ENCODE measurements around the gene RCAN2.

Gene RCAN2

DNA sequence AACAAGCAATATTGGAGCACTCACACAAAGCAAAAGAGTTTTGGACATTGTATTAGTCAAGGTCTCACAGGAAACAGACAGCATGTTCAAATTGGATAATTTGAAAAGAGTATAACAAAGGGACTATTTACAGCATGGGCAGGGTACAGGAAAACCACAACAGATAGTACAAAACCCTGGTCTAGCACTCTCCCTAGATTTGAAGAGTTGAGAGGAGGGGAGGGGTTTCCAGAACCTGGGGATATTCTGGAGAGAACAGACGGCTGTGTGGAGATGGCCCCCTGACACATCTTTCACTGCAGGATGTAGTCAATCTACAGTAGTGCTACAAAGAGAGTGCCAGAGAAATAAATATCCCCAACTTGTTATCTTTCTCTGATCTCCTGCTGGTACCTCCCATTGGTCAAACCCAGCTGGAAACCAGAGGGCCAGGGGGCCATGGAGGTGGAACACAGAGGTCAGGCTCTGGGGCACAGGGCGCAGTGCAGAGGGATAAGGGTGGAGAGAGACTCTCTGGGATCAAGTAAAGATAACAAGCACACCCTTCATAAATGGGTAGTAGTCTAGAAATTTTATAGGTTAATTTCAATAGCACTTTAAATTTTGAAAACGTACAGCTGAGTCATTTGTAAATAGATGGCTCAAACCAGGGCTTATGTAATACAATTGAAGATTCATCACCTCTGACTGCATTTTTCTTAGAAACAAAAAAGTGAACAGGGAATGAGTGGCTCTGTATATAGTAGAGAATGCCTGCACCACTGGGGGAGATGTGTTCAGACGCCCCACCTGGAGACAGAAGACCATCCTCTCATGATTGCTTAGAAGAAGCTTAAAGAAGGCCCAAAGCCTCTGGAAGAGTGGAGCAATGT, 25.7 kb downstream of the RCAN2 start:
- no peaks in the 10 kb centered on the region for H3K27me3 ChIP-seq (ENCODE audit: control insufficient read depth in 1 of 2, insufficient read depth in 2 of 2, low read length in 2 of 2)
- no peaks in the 10 kb centered on the region for H3K4me1 ChIP-seq (ENCODE audit: control insufficient read depth, insufficient read depth, low read length)
- H3K27ac ChIP-seq (ENCODE audit: low read length): no peak overlapping the region
- no peak overlapping the region for H3K4me3 ChIP-seq (ENCODE audit: low read length in 2 of 2)
- no peak overlapping the region for H3K9ac ChIP-seq (ENCODE audit: low read length in 2 of 2)
- no peaks in the 10 kb centered on the region for H3K36me3 ChIP-seq (ENCODE audit: control insufficient read depth in 2 of 2, insufficient read depth in 2 of 2, low read length in 2 of 2)
- no peaks in the 10 kb centered on the region for H3K9me3 ChIP-seq (ENCODE audit: control insufficient read depth in 2 of 2, low read length in 2 of 2)

DNA sequence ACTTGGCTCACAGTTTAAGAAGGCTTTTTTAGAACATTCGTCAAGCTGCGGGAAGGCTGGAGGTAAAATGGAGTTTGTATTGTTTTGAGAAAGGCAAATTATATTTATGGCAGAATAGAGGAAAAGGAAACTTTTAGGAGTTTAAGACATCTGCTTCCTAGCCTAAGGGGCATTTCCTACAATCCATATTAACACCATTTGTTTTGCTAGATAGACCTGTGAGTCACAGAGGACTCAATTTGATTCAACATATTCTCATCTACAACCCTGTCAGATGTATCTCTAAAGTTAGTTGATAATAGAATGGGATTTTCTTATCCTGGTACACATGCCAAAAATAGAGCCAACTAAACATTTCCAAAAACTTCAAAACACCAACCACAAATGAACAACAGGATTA, 35.0 kb downstream of the RCAN2 start:
- H3K4me3 ChIP-seq (ENCODE audit: low read length in 2 of 2): no peak overlapping the region
- H3K36me3 ChIP-seq (ENCODE audit: control insufficient read depth in 2 of 2, insufficient read depth in 2 of 2, low read length in 2 of 2): no peaks in the 10 kb centered on the region
- no peaks in the 10 kb centered on the region for H3K27me3 ChIP-seq (ENCODE audit: control insufficient read depth in 1 of 2, insufficient read depth in 2 of 2, low read length in 2 of 2)
- no peaks in the 10 kb centered on the region for H3K9me3 ChIP-seq (ENCODE audit: control insufficient read depth in 2 of 2, low read length in 2 of 2)
- no peak overlapping the region for H3K9ac ChIP-seq (ENCODE audit: low read length in 2 of 2)
- H3K4me1 ChIP-seq (ENCODE audit: control insufficient read depth, insufficient read depth, low read length): peaks cover 7% of the 10 kb centered on the region
- no peak overlapping the region for H3K27ac ChIP-seq (ENCODE audit: low read length)

DNA sequence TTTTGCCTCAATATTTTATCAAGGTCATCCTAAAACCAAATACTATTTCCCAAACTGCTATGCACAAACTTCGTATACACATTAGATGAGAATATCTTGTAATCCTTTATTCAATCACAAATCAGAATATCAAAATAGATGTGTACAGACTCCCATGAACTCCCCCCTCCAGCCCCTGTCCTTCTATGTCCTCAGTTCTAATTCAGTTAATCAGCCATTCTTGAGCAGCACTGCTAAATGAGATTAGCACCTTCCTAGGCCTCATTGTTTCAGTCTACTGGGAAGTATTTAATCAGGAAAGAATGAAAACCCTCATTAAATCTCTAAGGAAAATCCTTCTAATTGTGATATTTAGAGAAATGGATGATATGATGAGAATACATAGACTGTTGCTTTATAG, 36.6 kb downstream of the RCAN2 start:
- H3K27ac ChIP-seq (ENCODE audit: low read length): no peak overlapping the region
- H3K9ac ChIP-seq (ENCODE audit: low read length in 2 of 2): no peak overlapping the region
- no peak overlapping the region for H3K4me3 ChIP-seq (ENCODE audit: low read length in 2 of 2)
- no peaks in the 10 kb centered on the region for H3K27me3 ChIP-seq (ENCODE audit: control insufficient read depth in 1 of 2, insufficient read depth in 2 of 2, low read length in 2 of 2)
- no peaks in the 10 kb centered on the region for H3K36me3 ChIP-seq (ENCODE audit: control insufficient read depth in 2 of 2, insufficient read depth in 2 of 2, low read length in 2 of 2)
- H3K9me3 ChIP-seq (ENCODE audit: control insufficient read depth in 2 of 2, low read length in 2 of 2): no peaks in the 10 kb centered on the region
- peaks cover 7% of the 10 kb centered on the region for H3K4me1 ChIP-seq (ENCODE audit: control insufficient read depth, insufficient read depth, low read length)

DNA sequence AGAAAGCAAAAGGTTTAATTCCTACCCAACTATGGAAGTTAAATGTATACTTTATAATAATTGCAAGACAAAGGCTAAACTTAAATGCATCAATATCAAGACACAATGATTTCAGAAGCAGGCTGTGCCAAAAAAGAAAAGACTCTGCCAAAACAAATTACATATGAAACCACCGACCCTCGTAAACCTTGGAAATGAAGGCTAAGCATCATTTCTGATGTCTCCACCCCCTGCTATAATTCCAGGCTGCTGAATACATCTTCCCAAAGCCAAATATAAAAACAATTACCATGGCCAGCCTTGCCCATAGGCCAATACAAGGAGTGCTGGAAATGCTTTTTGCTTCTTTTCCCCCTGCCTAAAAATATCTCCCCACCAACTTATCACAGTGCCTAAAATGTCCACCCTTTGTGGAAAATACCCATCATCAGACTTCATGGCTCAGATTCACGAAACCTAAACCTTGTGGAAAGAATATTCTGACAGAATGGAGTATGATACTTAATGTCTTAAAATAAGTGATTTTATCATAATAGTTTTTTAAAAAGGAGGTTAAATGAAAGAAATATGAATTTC, 37.4 kb downstream of the RCAN2 start:
- peaks cover 7% of the 10 kb centered on the region for H3K4me1 ChIP-seq (ENCODE audit: control insufficient read depth, insufficient read depth, low read length)
- H3K4me3 ChIP-seq (ENCODE audit: low read length in 2 of 2): no peak overlapping the region
- no peak overlapping the region for H3K27ac ChIP-seq (ENCODE audit: low read length)

DNA sequence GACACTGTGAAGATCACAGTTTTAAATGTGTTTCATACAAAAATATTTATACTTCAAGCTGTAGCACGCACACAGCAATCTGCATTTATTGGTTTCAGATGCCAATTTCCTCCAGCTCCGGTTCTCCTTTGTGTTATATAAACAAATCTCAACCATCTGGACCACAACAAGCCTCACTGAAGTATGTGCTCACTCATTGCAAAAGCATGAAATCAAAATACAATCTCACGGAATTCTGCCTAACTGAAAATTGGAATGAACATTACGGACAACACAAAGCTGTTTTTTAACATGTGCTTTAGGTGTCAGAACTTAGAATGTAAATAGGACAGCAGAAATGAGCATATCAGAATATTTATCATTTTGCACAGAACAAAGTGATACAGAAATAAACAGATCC, 38.0 kb downstream of the RCAN2 start:
- Histone ChIP-seq H3K4me3 (ENCODE audit: low read length in 2 of 2) (peak overlapping the region in 1 of 2 donors; percentile 16), H3K27ac (ENCODE audit: low read length) (no peak overlapping the region), H3K36me3 (ENCODE audit: control insufficient read depth in 2 of 2, insufficient read depth in 2 of 2, low read length in 2 of 2) (no peaks in the 10 kb centered on the region), H3K9me3 (ENCODE audit: control insufficient read depth in 2 of 2, low read length in 2 of 2) (no peaks in the 10 kb centered on the region), H3K9ac (ENCODE audit: low read length in 2 of 2) (no peak overlapping the region), H3K27me3 (ENCODE audit: control insufficient read depth in 1 of 2, insufficient read depth in 2 of 2, low read length in 2 of 2) (no peaks in the 10 kb centered on the region), H3K4me1 (ENCODE audit: control insufficient read depth, insufficient read depth, low read length) (peaks cover 7% of the 10 kb centered on the region)

More for the DNA sequence above, 37.4 kb downstream of the RCAN2 start:
- Histone ChIP-seq H3K9me3 (ENCODE audit: control insufficient read depth in 2 of 2, low read length in 2 of 2) (no peaks in the 10 kb centered on the region), H3K27me3 (ENCODE audit: control insufficient read depth in 1 of 2, insufficient read depth in 2 of 2, low read length in 2 of 2) (no peaks in the 10 kb centered on the region), H3K9ac (ENCODE audit: low read length in 2 of 2) (no peak overlapping the region), H3K36me3 (ENCODE audit: control insufficient read depth in 2 of 2, insufficient read depth in 2 of 2, low read length in 2 of 2) (no peaks in the 10 kb centered on the region)

DNA sequence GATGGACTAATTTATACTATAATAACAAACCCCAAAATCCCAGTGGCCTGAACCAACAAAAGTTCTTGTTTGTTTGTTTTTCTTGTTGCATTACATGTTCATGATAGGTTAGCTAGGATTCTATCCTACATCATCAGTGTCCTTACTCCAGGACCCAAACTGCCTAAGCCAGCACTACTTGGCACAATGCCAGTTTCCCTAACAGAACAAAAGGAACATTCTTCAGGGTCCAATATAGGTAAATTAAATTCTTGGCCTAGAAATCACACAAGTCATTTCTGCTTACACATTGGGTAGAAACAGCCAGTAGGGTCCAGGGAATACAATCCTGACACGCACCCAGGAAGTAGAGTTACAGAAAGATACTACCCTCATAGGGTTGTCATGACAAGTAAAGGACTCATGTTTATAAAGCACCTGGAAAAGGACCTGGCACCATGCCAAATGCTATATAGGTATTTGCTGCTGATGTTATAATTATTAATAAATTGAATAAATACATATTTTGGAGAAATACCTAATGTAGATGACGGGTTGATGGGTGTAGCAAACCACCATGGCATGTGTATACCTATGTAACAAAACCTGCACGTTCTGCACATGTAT, 38.8 kb downstream of the RCAN2 start:
- peaks cover 7% of the 10 kb centered on the region for H3K4me1 ChIP-seq (ENCODE audit: control insufficient read depth, insufficient read depth, low read length)
- no peak overlapping the region for H3K9ac ChIP-seq (ENCODE audit: low read length in 2 of 2)
- no peak overlapping the region for H3K27ac ChIP-seq (ENCODE audit: low read length)
- H3K9me3 ChIP-seq (ENCODE audit: control insufficient read depth in 2 of 2, low read length in 2 of 2): no peaks in the 10 kb centered on the region
- H3K27me3 ChIP-seq (ENCODE audit: control insufficient read depth in 1 of 2, insufficient read depth in 2 of 2, low read length in 2 of 2): no peaks in the 10 kb centered on the region
- H3K36me3 ChIP-seq (ENCODE audit: control insufficient read depth in 2 of 2, insufficient read depth in 2 of 2, low read length in 2 of 2): no peaks in the 10 kb centered on the region
- H3K4me3 ChIP-seq (ENCODE audit: low read length in 2 of 2): no peak overlapping the region

DNA sequence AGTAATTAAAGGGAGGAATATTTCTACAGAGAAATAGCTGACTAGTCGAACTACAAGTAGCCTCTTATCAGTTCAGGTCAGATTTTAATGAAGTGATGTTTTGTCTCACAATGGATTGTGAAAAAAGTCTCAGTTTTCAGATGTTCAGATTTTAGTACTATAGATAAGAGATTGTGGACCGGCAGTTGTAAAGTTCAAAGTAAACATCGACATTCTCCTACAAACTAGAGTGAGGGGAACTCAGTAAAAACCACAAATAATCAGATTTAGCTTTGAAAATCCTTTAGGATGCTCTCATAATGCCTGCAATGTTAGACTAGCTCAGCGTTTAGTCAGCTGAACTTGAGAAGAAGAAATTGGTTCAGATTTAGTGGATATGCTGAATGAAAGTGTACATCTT, 39.9 kb downstream of the RCAN2 start:
- Histone ChIP-seq H3K9me3 (ENCODE audit: control insufficient read depth in 2 of 2, low read length in 2 of 2) (no peaks in the 10 kb centered on the region), H3K27ac (ENCODE audit: low read length) (no peak overlapping the region), H3K4me3 (ENCODE audit: low read length in 2 of 2) (no peak overlapping the region), H3K9ac (ENCODE audit: low read length in 2 of 2) (no peak overlapping the region), H3K27me3 (ENCODE audit: control insufficient read depth in 1 of 2, insufficient read depth in 2 of 2, low read length in 2 of 2) (no peaks in the 10 kb centered on the region), H3K36me3 (ENCODE audit: control insufficient read depth in 2 of 2, insufficient read depth in 2 of 2, low read length in 2 of 2) (no peaks in the 10 kb centered on the region), H3K4me1 (ENCODE audit: control insufficient read depth, insufficient read depth, low read length) (peaks cover 7% of the 10 kb centered on the region)

DNA sequence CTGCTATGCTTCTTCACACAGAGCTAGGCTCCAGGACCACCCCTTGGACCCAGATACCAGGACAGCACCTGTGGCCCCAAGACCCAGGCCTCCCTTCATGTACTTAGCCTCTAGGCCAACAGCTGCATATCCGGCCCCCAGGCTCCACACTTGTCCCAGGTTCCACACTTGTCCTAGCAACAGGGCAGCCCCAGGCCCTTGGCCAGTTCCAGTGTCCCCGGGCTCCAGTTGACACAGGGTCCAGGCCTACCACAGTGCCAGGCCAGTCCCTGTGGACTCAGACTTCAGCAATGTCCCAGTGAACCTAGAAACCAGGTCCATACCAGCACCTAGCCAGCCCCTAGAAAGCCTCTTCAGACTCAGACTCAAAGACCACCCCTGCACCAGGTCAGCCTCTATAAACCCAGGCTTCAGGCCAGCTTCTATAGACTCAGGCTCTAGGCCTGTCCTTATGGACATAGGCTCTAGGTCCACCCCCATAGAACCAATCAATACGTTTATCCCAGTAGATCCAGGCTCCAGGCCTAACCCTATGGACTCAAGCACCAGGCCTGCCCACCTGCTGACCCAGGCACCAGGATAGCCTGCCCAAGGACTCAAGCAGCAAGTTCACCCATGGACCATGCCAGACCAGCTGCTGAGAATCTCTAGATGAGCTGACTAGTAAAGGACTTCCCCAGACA, 46.3 kb downstream of the RCAN2 start:
- H3K27me3 ChIP-seq (ENCODE audit: control insufficient read depth in 1 of 2, insufficient read depth in 2 of 2, low read length in 2 of 2): no peaks in the 10 kb centered on the region
- H3K9me3 ChIP-seq (ENCODE audit: control insufficient read depth in 2 of 2, low read length in 2 of 2): peaks cover 0 to 5% of the 10 kb centered on the region in 2 donors
- no peak overlapping the region for H3K9ac ChIP-seq (ENCODE audit: low read length in 2 of 2)
- H3K27ac ChIP-seq (ENCODE audit: low read length): no peak overlapping the region
- no peak overlapping the region for H3K4me3 ChIP-seq (ENCODE audit: low read length in 2 of 2)
- no peaks in the 10 kb centered on the region for H3K4me1 ChIP-seq (ENCODE audit: control insufficient read depth, insufficient read depth, low read length)
- H3K36me3 ChIP-seq (ENCODE audit: control insufficient read depth in 2 of 2, insufficient read depth in 2 of 2, low read length in 2 of 2): no peaks in the 10 kb centered on the region

DNA sequence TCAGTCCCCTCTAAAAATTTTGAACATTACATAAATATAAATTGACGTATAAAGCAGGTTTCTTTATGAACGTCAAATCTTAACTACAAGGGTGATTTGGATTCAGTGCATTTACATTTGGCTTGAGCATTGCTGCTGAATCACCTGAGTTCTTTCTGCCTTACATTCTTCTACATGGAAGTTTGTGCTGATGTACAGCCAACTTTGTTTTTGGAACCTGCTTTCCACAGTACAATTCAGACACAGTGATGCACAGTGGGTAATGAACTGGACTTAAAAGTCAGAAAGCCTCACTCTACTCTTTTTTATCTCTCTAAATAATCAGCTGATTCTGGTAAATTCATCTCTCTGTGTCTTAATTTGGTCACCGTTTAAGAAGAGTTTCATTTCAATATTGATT, 47.6 kb downstream of the RCAN2 start:
- no peaks in the 10 kb centered on the region for H3K27me3 ChIP-seq (ENCODE audit: control insufficient read depth in 1 of 2, insufficient read depth in 2 of 2, low read length in 2 of 2)
- no peak overlapping the region for H3K9ac ChIP-seq (ENCODE audit: low read length in 2 of 2)
- H3K4me1 ChIP-seq (ENCODE audit: control insufficient read depth, insufficient read depth, low read length): no peaks in the 10 kb centered on the region
- no peak overlapping the region for H3K27ac ChIP-seq (ENCODE audit: low read length)
- no peaks in the 10 kb centered on the region for H3K36me3 ChIP-seq (ENCODE audit: control insufficient read depth in 2 of 2, insufficient read depth in 2 of 2, low read length in 2 of 2)
- H3K9me3 ChIP-seq (ENCODE audit: control insufficient read depth in 2 of 2, low read length in 2 of 2): peaks cover 0 to 5% of the 10 kb centered on the region in 2 donors
- no peak overlapping the region for H3K4me3 ChIP-seq (ENCODE audit: low read length in 2 of 2)

DNA sequence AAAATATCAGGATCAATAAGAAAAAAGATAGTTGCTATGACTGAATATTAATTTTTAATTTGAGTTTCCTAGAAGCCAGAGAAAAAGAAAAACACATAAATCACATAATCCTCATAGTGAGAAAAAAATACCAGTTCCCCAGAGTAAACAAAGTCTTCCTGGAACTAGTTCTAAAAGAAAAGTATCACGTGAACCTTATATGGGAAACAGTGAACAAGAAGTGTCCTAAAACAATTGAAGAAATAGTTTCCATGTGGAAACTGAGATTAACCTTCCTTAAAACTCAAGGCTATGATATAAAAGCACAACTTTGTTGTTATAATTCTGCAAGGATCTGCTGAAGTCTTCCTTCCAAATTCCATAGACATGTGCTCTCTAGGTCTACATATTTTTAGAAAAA, 50.6 kb downstream of the RCAN2 start:
- Histone ChIP-seq H3K9me3 (ENCODE audit: control insufficient read depth in 2 of 2, low read length in 2 of 2) (peaks cover 0 to 5% of the 10 kb centered on the region in 2 donors), H3K4me1 (ENCODE audit: control insufficient read depth, insufficient read depth, low read length) (peaks cover 6% of the 10 kb centered on the region), H3K27ac (ENCODE audit: low read length) (no peak overlapping the region), H3K36me3 (ENCODE audit: control insufficient read depth in 2 of 2, insufficient read depth in 2 of 2, low read length in 2 of 2) (no peaks in the 10 kb centered on the region), H3K27me3 (ENCODE audit: control insufficient read depth in 1 of 2, insufficient read depth in 2 of 2, low read length in 2 of 2) (no peaks in the 10 kb centered on the region), H3K4me3 (ENCODE audit: low read length in 2 of 2) (no peak overlapping the region), H3K9ac (ENCODE audit: low read length in 2 of 2) (no peak overlapping the region)
